ACC112 (cell line): ENCODE measurements around the gene LPP.
A peak's percentile ranks its signal among the peaks of the same experiment; 100 is the strongest.

Experiments used
- H2AFZ ChIP-seq: fragments of 200-600 bp; sonication (generic); one replicate; pipeline ENCODE4 v1.6.0; 2017; ENCODE audit warnings: antibody characterized with exemption, low read length; ENCODE audit not compliant: unreplicated experiment
- H3K27ac ChIP-seq: fragments of 200-600 bp; sonication (generic); 2 replicates; pipeline ENCODE4 v1.5.1; 2014; ENCODE audit warnings: low read depth, mild to moderate bottlenecking, antibody characterized with exemption, low read length, moderate library complexity
- H3K27me3 ChIP-seq: fragments of 200-600 bp; sonication (generic); 2 replicates; pipeline ENCODE4 v1.6.1; 2014; ENCODE audit warnings: mild to moderate bottlenecking, antibody characterized with exemption, low read length, moderate library complexity, mixed read lengths; ENCODE audit not compliant: insufficient read depth
- H3K36me3 ChIP-seq: fragments of 200-600 bp; sonication (generic); 2 replicates; pipeline ENCODE4 v1.6.1; 2016; ENCODE audit warnings: mild to moderate bottlenecking, antibody characterized with exemption, low read length, moderate library complexity, mixed read lengths; ENCODE audit not compliant: insufficient read depth
- H3K4me1 ChIP-seq: fragments of 200-600 bp; sonication (generic); one replicate; pipeline ENCODE4 v1.6.1; 2016; ENCODE audit warnings: low read length, mixed read lengths; ENCODE audit not compliant: insufficient read depth, unreplicated experiment, control insufficient read depth
- H3K4me3 ChIP-seq: fragments of 200-600 bp; sonication (generic); 2 replicates; pipeline ENCODE4 v1.5.1; 2014; ENCODE audit warnings: mild to moderate bottlenecking, low read depth, low read length
- H3K79me2 ChIP-seq: fragments of 200-600 bp; sonication (generic); one replicate; pipeline ENCODE4 v1.6.0; 2016; ENCODE audit warnings: low read length; ENCODE audit not compliant: control insufficient read depth, unreplicated experiment, insufficient read depth

Gene LPP

DNA sequence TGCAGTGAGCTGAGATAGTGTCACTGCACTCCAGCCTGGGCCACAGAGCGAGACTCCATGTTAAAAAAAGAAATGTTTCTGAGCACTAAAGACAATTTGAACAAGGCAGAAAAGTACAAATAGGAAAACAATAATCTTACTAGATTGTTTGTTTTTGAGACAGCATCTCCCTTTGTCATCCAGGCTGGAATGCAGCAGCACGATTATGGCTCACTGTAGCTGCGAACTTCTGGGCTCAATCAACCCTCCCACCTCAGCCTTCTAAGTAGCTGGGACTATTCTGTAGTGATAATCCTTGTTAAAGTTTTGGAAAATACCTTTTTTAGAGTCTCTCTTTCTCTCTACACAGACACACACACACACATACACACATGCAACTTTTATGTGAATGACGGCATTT lies 107.1 kb downstream of the LPP start:
- Histone ChIP-seq H3K79me2 (peaks cover 44% of the 10 kb centered on the region), H2AFZ (no peak overlapping the region), H3K36me3 (no peaks in the 10 kb centered on the region), H3K4me1 (peaks cover 66% of the 10 kb centered on the region), H3K4me3 (no peak overlapping the region), H3K27me3 (no peaks in the 10 kb centered on the region), H3K27ac (peak overlapping the region; percentile 97)

DNA sequence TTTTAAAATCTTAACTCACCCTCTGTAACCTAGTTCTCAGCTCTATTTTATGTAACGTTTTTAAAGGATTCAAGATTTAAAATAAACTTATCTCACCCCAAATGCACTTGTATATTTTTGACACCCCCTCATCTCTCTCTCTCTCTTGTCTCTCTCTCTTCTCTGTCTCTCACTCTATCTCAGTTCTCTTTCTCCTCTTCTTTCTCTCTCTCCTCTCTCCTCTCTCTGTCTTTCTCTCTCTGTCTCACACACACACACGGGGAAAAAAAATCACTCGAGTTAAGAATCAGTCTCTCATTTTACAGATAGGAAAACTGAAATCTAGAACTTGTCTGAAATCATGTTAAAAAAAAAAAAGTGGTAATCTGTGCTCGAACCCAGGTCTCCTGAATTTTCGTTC lies 108.5 kb downstream of the LPP start:
- peak overlapping the region; percentile 48 for H2AFZ ChIP-seq
- no peaks in the 10 kb centered on the region for H3K36me3 ChIP-seq
- peaks cover 81% of the 10 kb centered on the region for H3K4me1 ChIP-seq
- H3K4me3 ChIP-seq = peak overlapping the region; percentile 18
- peak overlapping the region; percentile 97 for H3K27ac ChIP-seq
- H3K79me2 ChIP-seq = peaks cover 47% of the 10 kb centered on the region
- H3K27me3 ChIP-seq = no peaks in the 10 kb centered on the region

DNA sequence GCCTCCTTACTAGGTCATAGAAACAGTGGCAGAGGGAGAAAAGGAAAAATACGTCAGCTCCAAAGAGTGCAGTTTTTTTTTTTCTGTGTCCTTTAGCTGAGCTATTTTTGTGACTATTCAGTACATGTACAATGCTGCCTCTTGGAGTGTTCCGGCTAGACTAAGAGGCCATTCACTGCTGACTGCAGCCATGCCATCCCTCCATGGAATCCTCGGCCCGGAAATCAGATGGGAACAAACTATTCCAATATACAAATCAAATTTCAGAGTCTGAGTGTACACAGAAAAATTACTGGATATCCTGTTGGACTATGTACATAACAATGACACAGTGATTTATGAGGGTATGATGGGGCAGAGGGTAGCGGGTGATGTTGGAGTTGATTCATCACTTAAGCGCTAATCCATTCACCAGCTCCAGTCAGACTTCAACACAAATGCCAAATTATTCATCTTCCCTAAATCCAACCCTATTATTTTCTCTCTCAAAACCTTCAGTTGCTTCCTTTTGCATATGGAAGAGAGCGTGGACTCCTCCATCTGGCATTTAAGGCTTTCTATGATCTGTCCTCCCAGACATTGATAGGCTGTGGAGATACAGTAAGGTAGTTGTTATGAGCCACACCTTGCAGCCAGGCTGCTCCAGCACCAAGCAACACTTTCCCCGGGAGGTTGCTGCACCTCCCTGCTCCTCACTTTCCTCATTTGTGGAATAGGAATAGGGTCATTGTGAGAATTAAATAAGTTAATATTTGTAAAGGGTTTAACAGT lies 109.1 kb downstream of the LPP start:
- Histone ChIP-seq H2AFZ (peak overlapping the region; percentile 48), H3K36me3 (no peaks in the 10 kb centered on the region), H3K79me2 (peaks cover 49% of the 10 kb centered on the region), H3K27ac (peak overlapping the region; percentile 97), H3K27me3 (no peaks in the 10 kb centered on the region), H3K4me1 (peaks cover 87% of the 10 kb centered on the region), H3K4me3 (peak overlapping the region; percentile 18)

DNA sequence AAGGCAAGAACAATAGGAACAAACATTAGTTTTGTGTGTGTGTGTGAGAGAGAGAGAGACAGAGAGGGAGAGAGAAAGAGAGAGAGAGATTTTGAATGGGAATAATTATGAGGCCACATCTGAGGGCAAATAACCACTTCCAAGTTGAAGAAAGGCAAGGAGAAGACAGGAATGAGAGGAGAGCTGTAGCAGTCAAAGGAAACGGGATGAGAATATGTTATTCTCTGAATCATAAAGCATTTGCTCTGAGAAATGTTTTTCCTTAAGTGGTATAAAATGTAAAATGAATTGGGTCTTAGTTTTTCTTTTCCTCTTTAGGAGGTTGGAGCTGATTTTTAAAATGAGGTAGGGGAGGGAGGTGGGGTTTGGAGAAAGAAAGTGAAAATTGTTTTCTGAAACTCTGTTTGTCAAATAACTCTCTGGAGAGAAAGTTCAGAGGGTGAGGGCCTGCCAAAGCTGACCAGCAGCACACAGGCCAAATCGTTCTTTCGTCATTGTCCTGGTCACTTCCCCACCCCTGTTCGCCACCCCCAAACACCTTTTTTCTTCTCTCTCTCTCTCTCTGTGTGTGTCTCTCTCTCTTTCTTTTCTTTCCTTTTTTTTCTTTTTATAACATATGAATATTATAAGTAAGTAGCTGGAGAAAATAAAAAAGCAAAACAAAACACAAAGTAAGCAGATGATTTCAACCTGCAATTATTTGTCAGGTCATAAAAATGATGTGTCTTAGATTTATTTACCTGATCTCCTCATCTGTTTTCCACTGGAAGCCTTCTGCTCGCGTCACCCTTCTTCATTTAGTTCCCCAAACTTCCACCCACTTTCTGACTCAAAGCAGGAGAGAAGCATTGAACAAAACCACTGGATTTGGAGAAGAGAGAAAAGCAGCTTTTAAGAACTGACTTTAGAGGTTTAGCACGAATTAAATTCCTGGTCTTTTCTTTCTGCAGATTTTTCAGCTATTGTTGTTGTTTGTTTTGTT lies 110.6 kb downstream of the LPP start:
- no peaks in the 10 kb centered on the region for H3K27me3 ChIP-seq
- H3K4me1 ChIP-seq = peaks cover 95% of the 10 kb centered on the region
- no peaks in the 10 kb centered on the region for H3K36me3 ChIP-seq
- peak overlapping the region; percentile 18 for H3K4me3 ChIP-seq
- peaks cover 49% of the 10 kb centered on the region for H3K79me2 ChIP-seq
- H3K27ac ChIP-seq = peak overlapping the region; percentile 97
- no peak overlapping the region for H2AFZ ChIP-seq

DNA sequence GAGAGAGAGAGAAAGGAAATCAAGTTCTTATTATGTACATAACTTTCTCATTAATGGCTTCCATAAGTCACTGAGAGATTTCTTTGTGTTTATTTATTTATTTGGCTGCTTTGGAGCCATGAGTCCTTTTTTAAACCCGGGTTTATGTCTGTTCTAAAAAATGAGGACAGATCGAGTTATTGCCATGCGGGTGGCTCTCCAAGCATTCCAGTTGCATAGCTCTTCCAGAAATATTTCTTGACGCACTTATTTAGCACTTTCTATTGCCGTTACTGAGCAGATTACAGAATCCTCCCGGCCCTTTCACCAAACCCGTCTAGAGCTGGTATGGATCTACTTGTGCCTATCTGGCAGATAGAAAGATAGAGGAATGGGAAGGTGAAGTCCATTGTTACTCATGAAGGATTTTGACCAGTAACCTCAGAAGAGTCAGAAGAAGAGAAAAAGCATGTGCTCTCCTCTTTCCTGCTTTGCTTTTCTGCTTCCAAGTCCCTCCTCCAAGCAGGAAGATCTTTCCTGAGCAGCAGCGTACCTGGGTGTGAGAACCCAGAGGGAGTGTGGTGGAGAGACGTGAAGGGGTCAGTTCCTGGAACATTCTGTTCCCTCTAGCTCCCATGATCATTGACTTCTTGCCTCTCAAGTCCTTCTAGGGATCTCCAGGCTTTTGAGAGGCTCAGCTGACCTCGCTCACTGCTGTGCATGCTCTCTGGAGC lies 112.8 kb downstream of the LPP start:
- no peak overlapping the region for H2AFZ ChIP-seq
- no peaks in the 10 kb centered on the region for H3K36me3 ChIP-seq
- H3K4me1 ChIP-seq = peaks cover 99% of the 10 kb centered on the region
- H3K79me2 ChIP-seq = peaks cover 48% of the 10 kb centered on the region
- H3K27me3 ChIP-seq = no peaks in the 10 kb centered on the region
- H3K27ac ChIP-seq = peak overlapping the region; percentile 97
- peak overlapping the region; percentile 46 for H3K4me3 ChIP-seq

DNA sequence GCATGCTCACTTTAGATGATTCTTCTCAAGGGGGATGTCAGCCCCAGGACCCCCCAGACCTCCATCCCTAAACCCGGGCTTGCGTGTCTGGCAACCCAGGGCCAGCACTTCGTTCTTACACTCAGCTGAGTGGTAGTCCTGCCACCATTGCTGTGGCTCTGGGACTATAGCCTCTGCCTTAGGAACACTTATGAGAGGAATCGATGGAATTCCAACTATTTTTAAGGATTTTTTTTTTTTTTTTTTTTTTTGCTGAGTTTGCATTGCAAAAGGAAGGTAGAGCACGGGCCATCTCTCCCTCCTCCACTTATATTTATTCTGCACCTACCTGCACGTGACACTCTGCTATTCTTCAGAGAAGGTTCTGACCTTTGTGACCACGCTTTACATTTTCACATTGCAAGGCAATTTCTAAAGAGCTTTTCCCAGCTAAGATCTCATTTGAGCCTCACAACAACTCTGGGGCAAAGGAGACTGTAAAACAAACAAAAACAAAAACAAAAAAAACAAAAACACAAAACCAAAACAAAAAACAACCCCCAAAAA lies 113.9 kb downstream of the LPP start:
- H3K27me3 ChIP-seq = no peaks in the 10 kb centered on the region
- H3K27ac ChIP-seq = peak overlapping the region; percentile 97
- H2AFZ ChIP-seq = no peak overlapping the region
- no peaks in the 10 kb centered on the region for H3K36me3 ChIP-seq
- no peak overlapping the region for H3K4me3 ChIP-seq
- H3K79me2 ChIP-seq = peaks cover 50% of the 10 kb centered on the region
- peaks cover 99% of the 10 kb centered on the region for H3K4me1 ChIP-seq

DNA sequence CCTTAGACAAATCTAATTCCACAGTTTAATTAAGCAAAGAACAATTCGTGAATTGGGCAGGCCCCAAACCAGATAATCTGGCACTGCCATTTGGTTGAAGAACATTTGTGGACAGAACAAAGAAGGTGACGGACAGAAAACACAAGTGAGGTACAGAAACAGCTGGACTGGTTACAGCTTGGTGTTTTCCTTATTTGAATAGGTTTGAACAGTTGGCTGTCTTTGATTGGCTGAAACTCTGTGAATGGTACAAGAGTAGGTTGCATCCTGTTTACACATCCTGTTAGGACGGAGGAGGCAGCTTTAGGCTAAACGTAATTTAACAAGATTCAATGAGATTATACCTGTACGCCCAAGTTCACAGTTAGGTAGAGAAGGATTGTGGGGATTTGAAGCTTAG lies 114.4 kb downstream of the LPP start:
- no peaks in the 10 kb centered on the region for H3K27me3 ChIP-seq
- peaks cover 50% of the 10 kb centered on the region for H3K79me2 ChIP-seq
- H3K4me3 ChIP-seq = no peak overlapping the region
- H3K27ac ChIP-seq = peak overlapping the region; percentile 97
- H3K4me1 ChIP-seq = peaks cover 99% of the 10 kb centered on the region
- H3K36me3 ChIP-seq = no peaks in the 10 kb centered on the region
- no peak overlapping the region for H2AFZ ChIP-seq

DNA sequence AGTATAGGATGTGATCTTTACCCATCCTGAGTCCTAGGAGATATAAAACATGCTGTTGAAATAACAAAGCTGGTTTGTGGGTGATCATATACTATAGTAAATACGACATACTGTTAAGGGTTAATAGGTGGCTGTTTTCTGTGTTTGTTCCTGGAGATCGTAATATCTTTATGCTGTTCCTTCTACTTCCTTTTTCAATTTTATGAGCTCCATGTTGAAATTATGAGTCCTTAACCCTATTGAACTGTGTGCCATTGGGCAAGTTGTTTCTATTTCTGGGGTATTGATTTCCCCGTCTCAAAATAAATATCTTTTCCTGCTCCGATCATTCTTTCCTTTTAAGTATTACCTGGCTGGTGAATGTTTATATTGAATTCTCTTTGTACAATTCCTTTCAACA lies 115.1 kb downstream of the LPP start:
- H3K4me1 ChIP-seq = peaks cover 96% of the 10 kb centered on the region
- no peak overlapping the region for H2AFZ ChIP-seq
- no peaks in the 10 kb centered on the region for H3K27me3 ChIP-seq
- no peaks in the 10 kb centered on the region for H3K36me3 ChIP-seq
- peaks cover 54% of the 10 kb centered on the region for H3K79me2 ChIP-seq
- no peak overlapping the region for H3K4me3 ChIP-seq
- peak overlapping the region; percentile 97 for H3K27ac ChIP-seq

DNA sequence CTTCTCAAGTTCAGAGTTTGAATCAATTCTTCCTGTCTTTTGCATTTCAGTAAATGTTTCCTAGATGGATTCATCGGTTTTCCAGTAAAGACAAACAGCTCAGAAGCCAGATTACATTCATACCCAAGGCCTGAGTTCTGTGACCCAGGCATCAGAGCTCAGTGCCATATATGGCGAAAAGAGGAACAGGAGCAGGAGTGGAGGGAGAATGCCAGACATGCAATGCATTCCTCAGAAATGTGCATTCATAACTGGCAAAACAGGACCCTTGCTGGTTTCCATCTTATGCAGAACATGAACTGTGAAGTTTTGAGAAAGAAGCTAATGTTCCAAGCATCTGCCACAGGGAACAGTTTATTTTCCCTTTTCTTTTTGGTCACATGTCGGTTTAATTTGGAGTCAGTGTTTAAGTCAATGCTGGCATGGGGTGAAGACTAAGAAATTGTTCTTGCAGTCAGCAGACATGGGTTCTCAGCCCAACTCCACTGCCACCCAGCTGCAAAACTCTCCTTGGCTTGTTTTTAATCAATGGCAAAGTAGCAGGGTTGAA lies 116.5 kb downstream of the LPP start:
- H3K27me3 ChIP-seq = no peaks in the 10 kb centered on the region
- H3K4me1 ChIP-seq = peaks cover 90% of the 10 kb centered on the region
- no peaks in the 10 kb centered on the region for H3K36me3 ChIP-seq
- H3K4me3 ChIP-seq = peak overlapping the region; percentile 63
- H3K27ac ChIP-seq = peak overlapping the region; percentile 97
- H3K79me2 ChIP-seq = peaks cover 59% of the 10 kb centered on the region
- H2AFZ ChIP-seq = no peak overlapping the region
